Mucosa of gallbladder (tissue), 1 donor: ENCODE data around the gene GALNT10. TPM values are rescaled to one million over a fixed set of nuclear protein-coding genes. Genes with fewer than 3 reads are reported as not detected.

Experiments
- DNase-seq: peaks from one replicate; pipeline ENCODE4 v3.0.0-alpha.2; 2020; ENCODE audit warnings: low spot score
- total RNA-seq: library from RNA; stranded (reverse); gene quantifications from one replicate; pipeline ENCODE4 v1.2.1, GENCODE V29; 2021
- donor health status: DM: no; HTN: no; CAD: no.

The GALNT10 gene
- total RNA-seq, 1 donor from 2014 or later: 50.8 TPM

GRCh38 chr5:154375329-154376008, 184.9 kb downstream of the GALNT10 start:
- DNase-seq: no peak

GRCh38 chr5:154376481-154376880, 185.9 kb downstream of the GALNT10 start:
- no peak for DNase-seq

DNA sequence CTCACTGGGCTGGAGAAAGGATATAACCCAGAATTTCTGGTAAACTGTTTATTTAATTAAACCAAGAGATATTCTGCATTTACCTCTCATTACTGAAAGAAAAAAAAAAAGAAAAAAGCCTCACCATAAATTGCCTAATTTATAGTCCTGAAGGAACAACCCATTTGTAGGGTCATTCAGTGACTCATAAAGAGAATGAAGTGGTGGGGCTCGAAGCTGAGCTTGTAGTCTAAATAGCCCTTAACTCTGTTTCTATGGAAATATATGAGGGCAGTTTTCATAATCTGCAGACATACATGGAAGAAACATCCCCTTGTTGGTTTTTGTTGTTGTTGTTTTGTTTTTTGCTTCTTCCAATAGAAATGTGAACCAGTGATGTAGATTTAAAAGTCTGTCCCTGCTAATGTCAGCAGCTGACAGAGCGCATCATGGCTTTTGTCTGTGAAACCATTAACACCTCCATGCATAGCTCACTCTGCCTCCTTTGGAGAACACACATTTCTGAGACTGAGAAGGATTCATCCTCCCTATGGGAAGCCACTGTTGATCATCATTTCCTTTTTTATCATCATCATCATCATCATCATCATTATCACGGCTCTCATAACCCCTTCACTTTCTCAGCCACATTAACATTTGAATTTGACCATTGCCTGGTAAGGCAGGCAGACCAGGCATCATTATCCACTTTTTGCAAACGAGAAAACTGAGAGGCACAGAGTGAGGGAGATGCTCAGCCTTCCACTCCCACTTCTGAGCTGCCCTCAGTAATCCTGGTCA, 187.4 kb downstream of the GALNT10 start:
- no peak for DNase-seq

DNA sequence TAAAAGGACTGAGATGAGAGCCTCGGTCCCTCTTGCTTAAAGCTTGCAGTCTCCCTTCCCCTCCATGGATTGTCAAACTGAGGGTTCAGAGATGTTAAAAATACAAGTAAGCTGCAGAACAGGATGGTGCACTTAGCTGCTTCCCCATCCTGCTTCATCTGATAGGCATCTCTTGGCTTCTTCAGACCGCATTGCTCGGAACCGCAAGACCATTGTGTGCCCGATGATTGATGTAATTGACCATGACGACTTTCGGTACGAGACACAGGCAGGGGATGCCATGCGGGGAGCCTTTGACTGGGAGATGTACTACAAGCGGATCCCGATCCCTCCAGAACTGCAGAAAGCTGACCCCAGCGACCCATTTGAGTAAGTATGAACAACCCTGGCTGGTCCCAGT, 189.7 kb downstream of the GALNT10 start:
- DNase-seq: no peak

DNA sequence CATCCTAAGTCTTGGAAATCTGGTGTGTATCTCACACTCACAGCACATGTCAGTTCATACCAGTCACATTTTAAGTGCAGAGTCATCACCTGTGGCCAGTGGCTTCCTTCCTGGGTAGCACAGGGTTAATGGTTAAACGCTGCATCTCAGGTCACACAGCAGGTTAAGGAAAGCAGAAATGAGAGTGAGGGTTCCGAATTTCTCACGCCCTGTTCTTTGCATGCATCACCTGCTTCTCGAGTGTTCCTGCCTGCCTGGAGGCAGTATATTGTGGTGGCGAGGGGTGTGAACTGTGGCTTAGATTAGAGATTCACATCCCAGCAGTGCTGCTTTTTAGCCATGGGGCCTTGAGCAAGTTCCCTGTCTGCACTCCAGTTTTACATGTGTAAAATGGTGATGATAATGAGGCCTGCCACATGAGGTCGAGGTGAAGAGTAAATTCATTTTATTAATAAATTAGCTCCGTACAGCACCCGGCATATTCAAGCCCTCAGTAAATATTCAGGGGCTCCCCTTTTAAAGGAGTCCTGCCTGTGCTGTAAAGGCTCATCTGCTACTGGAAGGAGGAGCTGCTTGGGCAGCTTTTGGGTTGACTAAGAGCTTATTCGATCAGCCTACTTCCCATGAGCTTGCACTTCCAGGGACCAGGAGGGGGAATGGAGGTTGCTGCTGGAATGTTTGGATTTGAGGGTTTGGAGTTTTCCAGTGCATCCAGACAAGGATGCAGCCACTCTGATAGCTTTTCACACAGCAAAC, 194.1 kb downstream of the GALNT10 start:
- no peak for DNase-seq

DNA sequence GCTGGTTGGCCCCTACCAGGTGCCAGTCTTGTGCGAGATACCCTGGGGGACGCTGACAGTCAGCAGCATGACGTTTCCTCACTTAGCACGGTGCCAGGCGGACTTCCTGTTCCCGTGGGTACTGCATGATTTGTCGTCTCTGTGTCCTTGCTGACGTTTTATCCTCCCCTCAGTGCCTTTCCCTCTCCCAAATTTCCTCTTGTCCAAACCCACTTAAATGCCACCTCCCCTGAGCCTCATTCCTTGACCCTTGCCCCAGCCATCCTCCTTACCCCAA, 194.6 kb downstream of the GALNT10 start:
- no peak for DNase-seq

- DNase-seq: no peak
Measured at GRCh38 chr5:154386952-154387629, 196.6 kb downstream of the GALNT10 start.

- no peak for DNase-seq
Measured at GRCh38 chr5:154388842-154389241, 198.3 kb downstream of the GALNT10 start.

DNA sequence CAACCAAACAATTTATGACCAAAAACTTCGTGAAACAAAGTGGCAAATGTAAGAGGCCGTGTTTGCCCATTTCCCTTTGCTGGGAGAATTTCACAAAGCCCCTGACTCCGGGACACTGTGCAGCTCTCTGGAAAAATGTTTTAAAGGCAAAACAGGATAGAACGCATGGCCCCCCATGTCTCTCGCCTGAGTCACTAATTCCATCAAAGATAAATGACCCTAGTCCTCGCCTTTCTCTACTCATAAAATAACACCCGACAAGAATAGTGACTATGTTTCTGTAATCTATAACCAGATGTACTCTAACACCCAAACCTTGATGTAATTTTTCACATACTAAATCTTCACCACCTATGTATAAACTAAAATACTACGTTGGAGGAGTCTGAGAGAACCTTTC, 199.6 kb downstream of the GALNT10 start:
- DNase-seq: no peak

DNA sequence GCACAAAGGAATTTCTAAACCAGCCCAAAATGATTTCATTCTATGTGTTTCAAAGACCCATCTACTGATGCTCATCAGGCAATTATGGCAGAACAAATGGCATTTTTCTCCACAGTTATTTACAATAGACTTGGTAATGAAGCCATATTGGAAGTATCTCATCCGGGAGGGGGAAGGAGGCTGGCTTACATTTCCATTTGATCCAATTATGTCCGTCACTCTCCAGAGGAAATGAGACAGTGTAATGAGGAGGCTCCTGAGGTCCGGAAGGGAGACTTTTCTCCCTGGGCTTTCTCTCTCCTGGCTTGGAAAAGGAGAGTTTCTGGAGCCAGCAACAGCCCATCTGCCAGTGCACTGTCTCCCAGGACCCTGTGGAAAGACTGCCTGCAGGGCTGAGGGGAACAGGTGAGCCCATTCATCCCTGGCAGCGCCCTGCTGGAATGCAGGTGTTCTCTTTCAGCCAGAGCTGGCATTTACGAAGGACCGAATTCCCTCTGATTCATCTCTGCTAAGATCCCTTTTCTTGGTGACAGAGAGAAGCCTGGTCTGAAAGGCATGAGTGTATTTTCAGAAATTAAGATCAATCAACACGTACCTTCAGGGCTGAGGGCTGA, 200.3 kb downstream of the GALNT10 start:
- no peak for DNase-seq

DNA sequence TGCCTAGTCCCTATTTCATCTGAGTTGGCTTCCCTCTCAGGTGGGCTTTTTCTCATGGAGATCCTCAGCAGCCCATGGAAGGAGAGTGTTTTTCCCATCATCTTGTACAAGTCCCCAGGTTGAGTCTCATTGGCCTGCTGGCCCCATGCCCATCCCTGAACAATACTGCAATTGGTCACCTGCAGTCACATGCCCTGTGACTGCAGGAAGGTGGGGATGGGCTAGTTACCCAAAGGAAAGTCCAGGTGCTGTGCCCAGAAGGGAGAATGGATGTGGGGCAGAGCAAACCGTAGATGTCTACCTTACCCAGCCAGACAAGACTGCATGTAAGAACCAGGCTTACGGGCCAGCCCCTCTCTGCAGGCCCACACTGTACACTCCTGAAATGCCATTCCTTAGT, 201.3 kb downstream of the GALNT10 start:
- no peak for DNase-seq

GRCh38 chr5:154393850-154394249, 203.3 kb downstream of the GALNT10 start:
- no peak for DNase-seq

DNA sequence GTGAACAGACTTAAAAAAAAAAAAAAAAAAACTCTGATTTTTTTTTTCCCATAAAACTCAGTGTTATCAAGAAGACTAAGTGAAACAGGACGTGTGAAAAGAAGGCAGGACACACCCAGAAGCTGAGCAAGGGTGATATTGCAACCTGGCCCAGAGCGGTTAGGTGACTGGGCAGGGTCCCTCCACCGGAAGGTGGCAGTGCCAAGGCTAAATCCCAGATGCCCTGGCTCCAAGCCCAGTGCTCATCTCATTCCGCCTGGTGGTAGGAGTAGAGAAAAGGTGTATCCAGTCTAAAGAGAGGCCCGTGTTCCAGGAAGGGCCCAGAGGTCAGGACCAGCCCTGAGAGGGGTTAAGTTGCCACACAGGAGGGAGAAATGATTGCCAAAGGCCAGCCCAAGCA, 203.8 kb downstream of the GALNT10 start:
- DNase-seq: peak; percentile 58

GRCh38 chr5:154395407-154396106, 205.0 kb downstream of the GALNT10 start:
- DNase-seq: peak; percentile 77

GRCh38 chr5:154396128-154396527, 205.6 kb downstream of the GALNT10 start:
- no peak for DNase-seq

GRCh38 chr5:154397652-154398406, 207.3 kb downstream of the GALNT10 start:
- DNase-seq: peak; percentile 57

GRCh38 chr5:154400678-154401077, 210.1 kb downstream of the GALNT10 start:
- no peak for DNase-seq

- no peak for DNase-seq
Measured at GRCh38 chr5:154401355-154401754, 210.8 kb downstream of the GALNT10 start.

GRCh38 chr5:154401931-154402330, 211.4 kb downstream of the GALNT10 start:
- no peak for DNase-seq

GRCh38 chr5:154402611-154403010, 212.1 kb downstream of the GALNT10 start:
- DNase-seq: no peak
